SK-N-SH treated with all-trans-retinoic acid at 6 μM for 48 hours (cell line): Measurements from ENCODE around the gene SLC4A5.

Experiments used
- ATAC-seq: fragments of 200-7000 bp; cut with Tn5 transposase; 3 replicates; pipeline ENCODE4 v1.9.1; 2020; ENCODE audit warnings: mild to moderate bottlenecking, moderate library complexity
- ARNTL ChIP-seq: fragments of 450-650 bp; formaldehyde crosslinking; IDR thresholded peaks from 2 replicates; pipeline ENCODE4 v1.5.0; 2020; ENCODE audit warnings: low read depth, mild to moderate bottlenecking, moderate library complexity, borderline replicate concordance
- BACH2 ChIP-seq: fragments of 250-450 bp; sonication (Bioruptor Pico); IDR thresholded peaks from 2 replicates; pipeline ENCODE4 v1.9.0; 2021; ENCODE audit warnings: mild to moderate bottlenecking, borderline replicate concordance
- CSDC2 ChIP-seq: fragments of 250-450 bp; sonication (Bioruptor Pico); IDR thresholded peaks from 2 replicates; pipeline ENCODE4 v1.5.0; 2020; ENCODE audit warnings: mild to moderate bottlenecking, moderate library complexity
- ESRRG ChIP-seq: fragments of 250-450 bp; sonication (Bioruptor Pico); IDR thresholded peaks from 2 replicates; pipeline ENCODE4 v1.6.1; 2021; ENCODE audit warnings: mild to moderate bottlenecking
- GLIS3 ChIP-seq: fragments of 250-450 bp; sonication (Bioruptor Pico); IDR thresholded peaks from 2 replicates; pipeline ENCODE4 v1.5.0; 2020; ENCODE audit warnings: mild to moderate bottlenecking, moderate library complexity
- ISL1 ChIP-seq: fragments of 250-450 bp; sonication (Bioruptor Pico); IDR thresholded peaks from 2 replicates; pipeline ENCODE4 v2.1.2; 2022; ENCODE audit warnings: mild to moderate bottlenecking, moderate library complexity
- OSR1 ChIP-seq: fragments of 250-450 bp; sonication (Bioruptor Pico); IDR thresholded peaks from 2 replicates; pipeline ENCODE4 v1.8.0; 2022; ENCODE audit warnings: moderate library complexity, mild to moderate bottlenecking, inconsistent platforms
- PPARA ChIP-seq: fragments of 250-450 bp; sonication (Bioruptor Pico); IDR thresholded peaks from 2 replicates; pipeline ENCODE4 v1.5.0; 2020; ENCODE audit warnings: mild to moderate bottlenecking, borderline replicate concordance
- RARB ChIP-seq: fragments of 250-450 bp; sonication (Bioruptor Pico); IDR thresholded peaks from 2 replicates; pipeline ENCODE4 v1.8.0; 2021; ENCODE audit warnings: mild to moderate bottlenecking, moderate library complexity
- SNAI2 ChIP-seq: fragments of 250-450 bp; sonication (Bioruptor Pico); IDR thresholded peaks from 2 replicates; pipeline ENCODE4 v1.5.0; 2020; ENCODE audit warnings: mild to moderate bottlenecking, moderate library complexity
- TCF4 ChIP-seq: fragments of 250-450 bp; sonication (Bioruptor Pico); IDR thresholded peaks from 2 replicates; pipeline ENCODE4 v1.8.0; 2021; ENCODE audit warnings: mild to moderate bottlenecking, moderate library complexity, borderline replicate concordance
- TOX ChIP-seq: fragments of 250-450 bp; sonication (Bioruptor Pico); IDR thresholded peaks from 2 replicates; pipeline ENCODE4 v1.8.0; 2021; ENCODE audit warnings: mild to moderate bottlenecking, moderate library complexity, borderline replicate concordance
- ZC3H10 ChIP-seq: fragments of 250-450 bp; sonication (Bioruptor Pico); IDR thresholded peaks from 2 replicates; pipeline ENCODE4 v1.5.1; 2021; ENCODE audit warnings: mild to moderate bottlenecking, moderate library complexity
- ZFP3 ChIP-seq: fragments of 250-450 bp; sonication (Bioruptor Pico); IDR thresholded peaks from 2 replicates; pipeline ENCODE4 v1.5.0; 2020; ENCODE audit warnings: mild to moderate bottlenecking, moderate library complexity
- ZFP30 ChIP-seq: fragments of 450-650 bp; formaldehyde crosslinking; IDR thresholded peaks from 2 replicates; pipeline ENCODE4 v1.5.0; 2022; ENCODE audit warnings: mild to moderate bottlenecking, moderate library complexity
- ZNF565 ChIP-seq: fragments of 450-650 bp; formaldehyde crosslinking; conservative IDR thresholded peaks from 2 replicates; pipeline ENCODE4 v1.5.0; 2020; ENCODE audit warnings: low read depth, mild to moderate bottlenecking, moderate library complexity
- ZNF8 ChIP-seq: fragments of 450-650 bp; formaldehyde crosslinking; IDR thresholded peaks from 2 replicates; pipeline ENCODE4 v1.5.0; 2020; ENCODE audit warnings: mild to moderate bottlenecking, moderate library complexity
- TF ChIP-seq, protein P1 (sequence below): fragments of 250-450 bp; sonication (Bioruptor Pico); IDR thresholded peaks from 2 replicates; pipeline ENCODE4 v1.5.1; 2021; ENCODE audit warnings: mild to moderate bottlenecking, moderate library complexity
- TF ChIP-seq, protein P2 (sequence below): fragments of 250-450 bp; sonication (Bioruptor Pico); IDR thresholded peaks from 2 replicates; pipeline ENCODE4 v1.8.0; 2021; ENCODE audit warnings: low read depth, mild to moderate bottlenecking, moderate library complexity, borderline replicate concordance
- TF ChIP-seq, protein P3 (sequence below): fragments of 250-450 bp; sonication (Bioruptor Pico); IDR thresholded peaks from 2 replicates; pipeline ENCODE4 v1.5.1; 2020; ENCODE audit warnings: low read depth, mild to moderate bottlenecking, moderate library complexity
- TF ChIP-seq, protein P4 (sequence below): fragments of 250-450 bp; sonication (Bioruptor Pico); IDR thresholded peaks from 2 replicates; pipeline ENCODE4 v1.5.0; 2020; ENCODE audit warnings: mild to moderate bottlenecking, moderate library complexity
- TF ChIP-seq, protein P5 (sequence below): fragments of 250-450 bp; sonication (Bioruptor Pico); IDR thresholded peaks from 2 replicates; pipeline ENCODE4 v1.8.0; 2020; ENCODE audit warnings: mild to moderate bottlenecking, moderate library complexity, borderline replicate concordance

Gene SLC4A5

DNA sequence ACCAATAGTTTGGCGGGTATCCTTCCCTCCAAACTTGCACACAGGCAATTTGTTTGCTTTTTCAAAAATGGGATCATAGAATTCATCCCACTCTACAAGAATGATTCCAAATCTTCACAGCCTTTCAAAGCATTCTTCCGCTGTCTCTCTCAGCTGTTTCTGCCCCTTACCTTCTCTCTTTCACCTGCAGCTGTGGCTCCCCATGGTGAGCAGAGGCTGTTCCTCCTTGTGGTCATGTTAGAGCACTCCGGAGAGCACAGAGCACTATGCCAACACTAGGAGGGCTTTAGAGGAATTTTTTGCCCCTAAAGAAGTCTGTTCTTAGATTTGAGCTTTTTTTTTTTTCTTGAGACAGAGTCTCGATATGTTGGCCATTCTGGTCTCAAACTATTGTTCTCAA is 114.4 kb downstream of the SLC4A5 start:
- TF ChIP-seq ZNF565: no peak
- no peak for TF ChIP-seq ZC3H10 (CRISPR knock-in tag)
- no peak for TF ChIP-seq ISL1 (CRISPR knock-in tag)
- no peak for TF ChIP-seq BACH2 (CRISPR knock-in tag)
- no peak for TF ChIP-seq ZFP30 (CRISPR knock-in tag)
- no peak for TF ChIP-seq CSDC2 (CRISPR knock-in tag)
- TF ChIP-seq, protein P1, sequence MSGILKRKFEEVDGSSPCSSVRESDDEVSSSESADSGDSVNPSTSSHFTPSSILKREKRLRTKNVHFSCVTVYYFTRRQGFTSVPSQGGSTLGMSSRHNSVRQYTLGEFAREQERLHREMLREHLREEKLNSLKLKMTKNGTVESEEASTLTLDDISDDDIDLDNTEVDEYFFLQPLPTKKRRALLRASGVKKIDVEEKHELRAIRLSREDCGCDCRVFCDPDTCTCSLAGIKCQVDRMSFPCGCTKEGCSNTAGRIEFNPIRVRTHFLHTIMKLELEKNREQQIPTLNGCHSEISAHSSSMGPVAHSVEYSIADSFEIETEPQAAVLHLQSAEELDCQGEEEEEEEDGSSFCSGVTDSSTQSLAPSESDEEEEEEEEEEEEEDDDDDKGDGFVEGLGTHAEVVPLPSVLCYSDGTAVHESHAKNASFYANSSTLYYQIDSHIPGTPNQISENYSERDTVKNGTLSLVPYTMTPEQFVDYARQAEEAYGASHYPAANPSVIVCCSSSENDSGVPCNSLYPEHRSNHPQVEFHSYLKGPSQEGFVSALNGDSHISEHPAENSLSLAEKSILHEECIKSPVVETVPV (CRISPR knock-in tag): no peak
- TF ChIP-seq, protein P2, sequence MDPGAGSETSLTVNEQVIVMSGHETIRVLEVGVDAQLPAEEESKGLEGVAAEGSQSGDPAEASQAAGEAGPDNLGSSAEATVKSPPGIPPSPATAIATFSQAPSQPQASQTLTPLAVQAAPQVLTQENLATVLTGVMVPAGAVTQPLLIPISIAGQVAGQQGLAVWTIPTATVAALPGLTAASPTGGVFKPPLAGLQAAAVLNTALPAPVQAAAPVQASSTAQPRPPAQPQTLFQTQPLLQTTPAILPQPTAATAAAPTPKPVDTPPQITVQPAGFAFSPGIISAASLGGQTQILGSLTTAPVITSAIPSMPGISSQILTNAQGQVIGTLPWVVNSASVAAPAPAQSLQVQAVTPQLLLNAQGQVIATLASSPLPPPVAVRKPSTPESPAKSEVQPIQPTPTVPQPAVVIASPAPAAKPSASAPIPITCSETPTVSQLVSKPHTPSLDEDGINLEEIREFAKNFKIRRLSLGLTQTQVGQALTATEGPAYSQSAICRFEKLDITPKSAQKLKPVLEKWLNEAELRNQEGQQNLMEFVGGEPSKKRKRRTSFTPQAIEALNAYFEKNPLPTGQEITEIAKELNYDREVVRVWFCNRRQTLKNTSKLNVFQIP (CRISPR knock-in tag): no peak

DNA sequence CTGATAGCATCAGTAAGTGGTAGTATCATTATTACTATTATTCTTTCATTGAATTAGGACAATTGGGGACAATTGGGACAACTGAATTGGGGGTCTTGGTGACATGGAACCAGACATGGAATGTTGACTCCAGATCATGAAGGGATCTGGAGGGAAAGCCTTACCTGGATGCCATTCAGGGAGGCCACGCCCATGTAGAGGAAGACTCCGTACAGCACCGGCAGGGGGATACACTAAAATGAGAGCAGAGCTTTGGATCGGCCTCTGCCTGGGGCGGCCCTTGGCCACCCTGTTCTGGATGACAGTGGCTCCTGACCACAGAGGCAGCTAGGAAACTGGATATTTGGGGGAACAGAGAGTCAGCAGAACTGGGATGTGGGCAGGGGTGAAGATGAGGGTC is 115.6 kb downstream of the SLC4A5 start:
- ATAC-seq: no peak
- TF ChIP-seq ISL1 (CRISPR knock-in tag) (no peak), CSDC2 (CRISPR knock-in tag) (no peak), TOX (no peak), ARNTL (CRISPR knock-in tag) (no peak), ZFP3 (CRISPR knock-in tag) (no peak), RARB (CRISPR knock-in tag) (no peak), ZNF565 (no peak), TCF4 (CRISPR knock-in tag) (no peak), SNAI2 (CRISPR knock-in tag) (no peak), GLIS3 (CRISPR knock-in tag) (no peak), ZNF8 (CRISPR knock-in tag) (no peak), ESRRG (CRISPR knock-in tag) (no peak), PPARA (no peak), ZFP30 (CRISPR knock-in tag) (no peak), OSR1 (no peak)
- TF ChIP-seq, protein P1 (CRISPR knock-in tag): no peak
- TF ChIP-seq, protein P3, sequence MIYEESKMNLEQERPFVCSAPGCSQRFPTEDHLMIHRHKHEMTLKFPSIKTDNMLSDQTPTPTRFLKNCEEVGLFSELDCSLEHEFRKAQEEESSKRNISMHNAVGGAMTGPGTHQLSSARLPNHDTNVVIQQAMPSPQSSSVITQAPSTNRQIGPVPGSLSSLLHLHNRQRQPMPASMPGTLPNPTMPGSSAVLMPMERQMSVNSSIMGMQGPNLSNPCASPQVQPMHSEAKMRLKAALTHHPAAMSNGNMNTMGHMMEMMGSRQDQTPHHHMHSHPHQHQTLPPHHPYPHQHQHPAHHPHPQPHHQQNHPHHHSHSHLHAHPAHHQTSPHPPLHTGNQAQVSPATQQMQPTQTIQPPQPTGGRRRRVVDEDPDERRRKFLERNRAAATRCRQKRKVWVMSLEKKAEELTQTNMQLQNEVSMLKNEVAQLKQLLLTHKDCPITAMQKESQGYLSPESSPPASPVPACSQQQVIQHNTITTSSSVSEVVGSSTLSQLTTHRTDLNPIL (CRISPR knock-in tag): no peak
- TF ChIP-seq, protein P4, sequence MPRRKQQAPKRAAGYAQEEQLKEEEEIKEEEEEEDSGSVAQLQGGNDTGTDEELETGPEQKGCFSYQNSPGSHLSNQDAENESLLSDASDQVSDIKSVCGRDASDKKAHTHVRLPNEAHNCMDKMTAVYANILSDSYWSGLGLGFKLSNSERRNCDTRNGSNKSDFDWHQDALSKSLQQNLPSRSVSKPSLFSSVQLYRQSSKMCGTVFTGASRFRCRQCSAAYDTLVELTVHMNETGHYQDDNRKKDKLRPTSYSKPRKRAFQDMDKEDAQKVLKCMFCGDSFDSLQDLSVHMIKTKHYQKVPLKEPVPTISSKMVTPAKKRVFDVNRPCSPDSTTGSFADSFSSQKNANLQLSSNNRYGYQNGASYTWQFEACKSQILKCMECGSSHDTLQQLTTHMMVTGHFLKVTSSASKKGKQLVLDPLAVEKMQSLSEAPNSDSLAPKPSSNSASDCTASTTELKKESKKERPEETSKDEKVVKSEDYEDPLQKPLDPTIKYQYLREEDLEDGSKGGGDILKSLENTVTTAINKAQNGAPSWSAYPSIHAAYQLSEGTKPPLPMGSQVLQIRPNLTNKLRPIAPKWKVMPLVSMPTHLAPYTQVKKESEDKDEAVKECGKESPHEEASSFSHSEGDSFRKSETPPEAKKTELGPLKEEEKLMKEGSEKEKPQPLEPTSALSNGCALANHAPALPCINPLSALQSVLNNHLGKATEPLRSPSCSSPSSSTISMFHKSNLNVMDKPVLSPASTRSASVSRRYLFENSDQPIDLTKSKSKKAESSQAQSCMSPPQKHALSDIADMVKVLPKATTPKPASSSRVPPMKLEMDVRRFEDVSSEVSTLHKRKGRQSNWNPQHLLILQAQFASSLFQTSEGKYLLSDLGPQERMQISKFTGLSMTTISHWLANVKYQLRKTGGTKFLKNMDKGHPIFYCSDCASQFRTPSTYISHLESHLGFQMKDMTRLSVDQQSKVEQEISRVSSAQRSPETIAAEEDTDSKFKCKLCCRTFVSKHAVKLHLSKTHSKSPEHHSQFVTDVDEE (CRISPR knock-in tag): no peak
- TF ChIP-seq, protein P5, sequence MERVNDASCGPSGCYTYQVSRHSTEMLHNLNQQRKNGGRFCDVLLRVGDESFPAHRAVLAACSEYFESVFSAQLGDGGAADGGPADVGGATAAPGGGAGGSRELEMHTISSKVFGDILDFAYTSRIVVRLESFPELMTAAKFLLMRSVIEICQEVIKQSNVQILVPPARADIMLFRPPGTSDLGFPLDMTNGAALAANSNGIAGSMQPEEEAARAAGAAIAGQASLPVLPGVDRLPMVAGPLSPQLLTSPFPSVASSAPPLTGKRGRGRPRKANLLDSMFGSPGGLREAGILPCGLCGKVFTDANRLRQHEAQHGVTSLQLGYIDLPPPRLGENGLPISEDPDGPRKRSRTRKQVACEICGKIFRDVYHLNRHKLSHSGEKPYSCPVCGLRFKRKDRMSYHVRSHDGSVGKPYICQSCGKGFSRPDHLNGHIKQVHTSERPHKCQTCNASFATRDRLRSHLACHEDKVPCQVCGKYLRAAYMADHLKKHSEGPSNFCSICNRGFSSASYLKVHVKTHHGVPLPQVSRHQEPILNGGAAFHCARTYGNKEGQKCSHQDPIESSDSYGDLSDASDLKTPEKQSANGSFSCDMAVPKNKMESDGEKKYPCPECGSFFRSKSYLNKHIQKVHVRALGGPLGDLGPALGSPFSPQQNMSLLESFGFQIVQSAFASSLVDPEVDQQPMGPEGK: no peak

More for the DNA sequence above, 114.4 kb downstream of the SLC4A5 start:
- no peak for ATAC-seq
